Stimulated activated CD8-positive, alpha-beta memory T cell treated with anti-CD3 and anti-CD28 coated beads, Interleukin-7, amount 100 ng/mL, for 48 hours (primary cell): ENCODE results near the gene TIMM10.

Experiments used
- DNase-seq, 2 donors: peaks; one replicate each; pipeline ENCODE4 v3.0.0-alpha.2; 2020; ENCODE audit warnings: low read depth in 1 of 2; ENCODE audit errors: extremely low read depth in 1 of 2

The TIMM10 gene

GRCh38 chr11:57530596-57531507 lies at the start of gene TIMM10:
TIMM10 (minus strand) TSS chr11:57530754; CDS start chr11:57530189, 565 bp downstream.
- DNase-seq, result peak; percentile 88 to 93

GRCh38 chr11:57574061-57574460 lies 43.5 kb upstream of the TIMM10 start:
- DNase-seq, result no peak

- DNase-seq, result no peak
Observed at GRCh38 chr11:57571606-57572005, 41.1 kb upstream of the TIMM10 start.

- DNase-seq, result peak in 1 of 2 donors; percentile 79
Observed at GRCh38 chr11:57568330-57568766, 37.8 kb upstream of the TIMM10 start.

- DNase-seq, result peak; percentile 42 to 63
Observed at GRCh38 chr11:57567515-57568329, 37.2 kb upstream of the TIMM10 start, which contains the start of gene UBE2L6. UBE2L6 (minus strand) TSS chr11:57567672; CDS start chr11:57567611, 61 bp downstream.

GRCh38 chr11:57566905-57567514 lies 36.5 kb upstream of the TIMM10 start:
- DNase-seq, result no peak

DNA sequence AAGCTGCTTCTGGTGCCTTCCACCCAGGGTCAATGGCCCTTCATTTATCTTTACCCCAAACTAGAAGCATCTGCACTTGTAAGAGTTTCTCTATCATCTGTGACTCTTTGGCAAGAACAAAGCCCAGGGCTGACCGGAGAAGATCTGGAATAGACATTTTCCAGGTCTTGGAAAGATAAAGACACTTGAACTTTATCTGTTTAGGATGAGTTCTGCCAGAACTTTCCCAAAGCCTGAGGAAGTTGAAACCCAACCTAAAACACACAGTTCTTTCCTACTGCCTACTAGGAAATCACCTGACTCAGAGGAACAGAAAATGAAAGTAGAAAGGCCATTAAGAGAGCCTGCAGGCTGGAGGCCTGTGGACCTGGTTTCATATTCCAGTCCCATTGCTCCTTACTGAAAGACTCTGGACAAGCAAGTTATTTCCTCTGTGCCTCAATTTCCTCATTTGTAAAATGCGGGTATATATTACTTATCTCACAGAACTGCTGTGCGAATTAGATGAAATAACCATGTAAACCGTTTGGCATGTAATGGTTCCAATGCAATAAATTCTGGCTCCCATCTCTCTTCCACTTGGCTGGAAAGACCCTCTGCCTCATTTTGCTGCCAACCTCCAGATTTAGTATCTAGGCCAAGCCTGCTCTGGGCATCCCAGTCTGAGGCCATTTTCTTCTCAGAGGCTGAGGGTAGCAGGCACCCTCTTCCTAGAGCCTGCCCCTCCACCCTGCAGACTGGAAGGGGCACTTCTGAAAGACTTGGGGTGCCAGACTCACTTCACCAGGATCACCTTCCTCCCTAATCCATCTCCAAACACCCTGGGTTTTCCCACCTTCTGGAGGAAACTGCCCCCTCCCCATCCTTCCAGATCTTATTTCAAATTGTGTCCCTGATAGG lies 35.7 kb upstream of the TIMM10 start:
- DNase-seq, result no peak

DNA sequence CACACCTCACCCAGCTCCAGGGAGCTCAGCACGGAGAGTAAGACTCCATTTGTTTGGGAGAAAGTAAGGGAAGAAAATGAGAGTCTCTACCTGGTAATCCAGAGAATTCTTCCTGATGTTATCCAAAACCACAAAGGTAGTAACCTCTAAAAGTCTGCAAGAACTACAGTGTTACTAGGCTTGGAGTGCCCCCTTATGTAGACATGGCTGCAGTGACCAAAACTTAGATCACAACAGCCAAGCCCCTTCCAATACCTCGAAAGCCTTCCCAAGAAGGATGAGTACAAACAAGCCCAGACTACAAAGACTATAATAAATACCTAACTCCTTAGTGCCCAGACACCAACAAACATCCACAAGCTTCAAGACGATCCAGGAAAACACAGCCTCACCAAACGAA lies 32.0 kb upstream of the TIMM10 start:
- no peak for DNase-seq

DNA sequence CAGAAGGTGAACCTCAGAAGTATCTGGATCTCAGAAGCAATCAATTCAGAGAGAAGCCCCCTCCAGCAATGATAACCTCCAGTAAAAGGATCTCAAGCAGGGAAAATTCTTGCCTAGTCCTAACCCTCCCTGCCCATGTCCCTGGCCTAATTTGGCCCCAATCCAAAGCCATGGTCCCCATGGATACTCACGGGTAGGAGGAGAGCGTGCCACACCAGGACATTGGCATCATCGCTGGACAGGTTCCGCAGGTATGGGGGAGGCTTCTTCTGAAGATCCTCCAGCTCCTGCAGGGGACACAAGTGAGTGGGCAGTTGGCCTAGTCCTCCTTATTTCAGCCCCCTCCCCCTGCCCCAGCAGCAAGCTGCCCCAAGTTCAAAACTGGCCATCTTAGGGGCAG lies 29.6 kb upstream of the TIMM10 start:
- DNase-seq, result no peak

DNA sequence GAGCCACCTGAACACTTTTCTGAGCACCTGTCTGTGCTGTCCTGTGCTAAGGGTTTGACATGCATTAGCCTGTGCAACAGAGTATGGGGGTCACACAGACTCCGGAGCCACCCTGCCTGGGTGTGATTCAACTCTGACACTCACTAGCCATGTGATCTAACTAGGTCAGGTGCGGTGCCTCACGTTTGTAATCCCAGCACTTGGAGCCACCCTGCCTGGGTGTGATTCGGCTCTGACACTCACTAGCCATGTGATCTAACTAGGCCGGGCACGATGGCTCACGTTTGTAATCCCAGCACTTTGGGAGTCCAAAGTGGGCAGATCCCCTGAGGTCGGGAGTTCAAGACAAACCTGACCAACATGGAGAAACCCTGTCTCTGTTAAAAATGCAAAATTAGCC lies 25.5 kb upstream of the TIMM10 start:
- DNase-seq, result no peak

DNA sequence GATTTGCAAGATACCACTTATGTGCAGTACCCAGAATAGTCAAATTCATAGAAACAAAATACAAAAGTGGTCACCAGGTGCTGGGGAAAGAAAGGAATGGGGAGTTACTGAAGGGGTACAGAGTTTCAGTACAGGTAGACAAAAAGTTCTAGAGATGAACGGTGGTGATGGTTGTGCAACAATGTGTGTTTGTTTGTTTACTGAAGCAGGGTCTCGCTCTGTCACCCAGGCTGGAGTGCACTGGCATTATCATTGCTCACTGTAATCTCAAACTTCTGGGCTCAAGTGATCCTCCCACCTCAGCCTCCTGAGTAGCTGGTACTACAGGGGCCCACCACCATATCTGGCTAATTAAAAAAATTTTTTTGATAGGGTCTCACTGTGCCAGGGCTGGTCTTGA lies 24.8 kb upstream of the TIMM10 start:
- no peak for DNase-seq

DNA sequence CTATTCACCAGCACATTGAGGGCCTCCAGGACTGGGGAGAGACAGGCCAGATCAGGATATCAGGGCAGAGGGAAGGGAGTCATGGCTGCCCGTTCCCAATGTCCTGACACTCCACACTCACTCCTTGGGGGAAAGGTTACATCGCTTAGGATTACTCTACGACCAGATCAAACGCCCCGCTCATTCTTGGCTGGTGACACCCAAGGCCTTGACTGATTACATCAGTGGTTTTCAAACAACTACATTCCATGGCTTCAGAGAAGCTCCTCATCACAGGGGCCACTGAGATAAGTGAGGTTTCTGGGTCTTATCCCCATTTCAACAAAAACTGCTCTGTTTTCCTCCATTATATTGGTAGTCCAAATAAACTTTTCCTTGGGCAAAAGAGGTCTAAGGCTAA lies 21.9 kb upstream of the TIMM10 start:
- no peak for DNase-seq

DNA sequence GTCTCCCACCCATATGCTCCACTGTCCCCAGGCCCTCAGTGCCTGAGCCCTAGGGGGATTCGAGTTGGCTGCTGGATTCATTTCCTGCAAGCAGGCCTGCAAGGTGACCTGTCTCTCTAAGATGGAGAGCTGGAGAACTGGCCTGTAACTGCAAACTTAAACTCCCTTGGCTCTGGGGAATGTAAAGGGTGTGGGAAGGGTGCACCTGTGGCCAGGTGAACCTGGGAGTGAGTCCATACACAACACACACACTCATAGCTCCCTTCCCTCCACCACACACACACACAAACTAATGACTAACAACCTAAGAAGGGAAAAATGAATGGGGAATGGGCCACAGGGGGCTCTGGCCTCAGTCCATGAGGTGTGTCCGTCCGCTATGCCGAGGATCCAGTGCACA lies 21.4 kb upstream of the TIMM10 start:
- no peak for DNase-seq

DNA sequence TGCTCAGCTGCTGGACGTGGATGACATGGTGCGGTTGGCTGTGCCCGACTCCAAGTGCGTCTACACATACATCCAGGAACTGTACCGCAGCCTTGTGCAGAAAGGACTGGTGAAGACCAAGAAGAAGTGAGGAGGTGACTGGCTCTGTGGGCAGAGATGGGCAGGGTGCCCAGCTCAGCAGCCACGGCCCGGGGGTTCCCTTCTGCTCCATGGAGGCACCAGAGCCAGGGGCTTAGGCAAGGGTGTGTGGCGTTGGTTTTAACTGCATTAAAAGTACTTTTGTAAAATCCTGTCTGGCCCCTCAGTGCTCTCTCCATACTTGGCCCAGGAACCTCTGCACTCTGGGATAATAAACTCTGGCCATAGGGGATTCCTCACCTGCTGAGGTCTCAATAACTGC lies 19.4 kb upstream of the TIMM10 start:
- no peak for DNase-seq

DNA sequence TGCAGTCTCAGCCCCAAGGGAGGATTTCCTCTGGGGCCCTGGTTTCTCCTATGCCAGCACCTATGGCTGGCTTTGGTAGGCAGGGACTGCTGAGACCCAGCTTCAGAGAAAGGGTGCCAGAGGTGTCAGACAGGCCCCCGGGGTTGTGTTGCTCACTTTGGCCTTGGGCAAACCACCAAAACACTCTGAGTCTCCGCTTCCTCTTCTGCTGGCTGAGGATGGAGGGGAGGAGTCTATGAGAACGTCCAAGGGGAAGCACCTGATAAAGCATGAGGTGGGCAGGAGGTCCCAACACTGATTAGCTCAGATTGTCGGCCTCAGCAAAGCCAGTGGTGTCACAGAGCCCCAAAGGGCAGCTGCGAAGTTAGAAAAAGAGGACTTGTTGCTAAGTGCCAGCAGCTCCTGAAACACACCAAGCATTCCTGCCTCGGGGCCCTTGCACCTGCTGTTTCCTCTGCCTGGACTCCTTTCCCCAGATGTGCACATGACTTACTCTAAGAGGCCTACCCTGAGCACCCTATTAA lies 17.4 kb upstream of the TIMM10 start:
- no peak for DNase-seq

DNA sequence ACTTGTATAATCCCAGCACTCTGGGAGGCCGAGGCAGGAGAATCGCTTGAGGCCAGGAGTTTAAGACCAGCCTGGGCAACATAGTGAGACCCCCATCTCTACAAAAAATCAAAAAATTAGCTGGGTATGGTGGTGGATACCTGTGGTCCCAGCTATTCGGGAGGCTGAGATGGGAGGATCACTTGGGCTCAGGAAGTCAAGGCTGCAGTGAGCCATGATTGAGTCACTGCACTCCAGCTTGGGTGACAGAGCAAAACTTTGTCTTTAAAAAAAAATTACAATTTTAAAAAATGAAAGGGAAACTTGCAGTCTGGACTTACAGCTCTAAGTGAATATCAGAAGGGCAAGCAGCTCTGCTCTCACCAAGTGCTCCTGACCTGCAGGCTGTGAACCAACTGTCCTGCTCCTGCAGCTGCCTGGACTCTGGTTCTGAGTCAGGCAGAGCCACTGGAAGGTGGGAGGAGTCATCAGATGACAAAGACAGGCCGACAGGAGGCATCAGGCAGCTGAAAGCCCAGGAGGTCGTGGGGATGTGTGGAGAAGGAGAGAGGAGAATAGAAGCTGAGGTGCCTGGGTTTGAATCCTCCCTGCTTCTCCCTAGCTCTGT lies 16.4 kb upstream of the TIMM10 start:
- no peak for DNase-seq

DNA sequence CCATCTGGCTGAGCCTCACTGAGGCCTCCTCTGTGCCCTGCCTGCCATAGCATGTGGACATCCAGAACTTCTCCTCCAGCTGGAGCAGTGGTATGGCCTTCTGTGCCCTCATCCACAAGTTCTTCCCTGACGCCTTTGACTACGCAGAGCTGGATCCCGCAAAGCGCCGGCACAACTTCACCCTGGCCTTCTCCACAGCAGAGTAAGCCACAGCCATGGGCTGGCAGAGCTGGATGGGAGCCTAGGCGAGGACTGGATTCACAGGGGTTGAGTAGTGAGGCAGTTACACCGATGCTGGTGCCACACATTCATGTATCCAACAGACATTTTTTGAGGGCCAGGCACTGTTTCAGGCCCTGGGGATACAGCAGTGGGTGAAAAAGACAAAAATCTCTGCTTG lies 15.9 kb upstream of the TIMM10 start:
- no peak for DNase-seq

- DNase-seq, result no peak
Observed at GRCh38 chr11:57545883-57546282, 15.3 kb upstream of the TIMM10 start.

GRCh38 chr11:57544566-57544965 lies 14.0 kb upstream of the TIMM10 start:
- DNase-seq, result no peak

- DNase-seq, result no peak
Observed at GRCh38 chr11:57543593-57543992, 13.0 kb upstream of the TIMM10 start.
